Ammon's horn (tissue), 1 donor: ENCODE data around the gene BCL7A.
"Not testable (repeated sequence)": the region's sequence is repeated elsewhere in the genome, so short reads cannot be mapped to it uniquely, and the experiment has no call there.

ENCODE experiments used
- DNase-seq: peaks from one replicate; pipeline ENCODE4 v3.0.0-alpha.2; 2016; ENCODE audit warnings: low spot score

Gene BCL7A

DNA sequence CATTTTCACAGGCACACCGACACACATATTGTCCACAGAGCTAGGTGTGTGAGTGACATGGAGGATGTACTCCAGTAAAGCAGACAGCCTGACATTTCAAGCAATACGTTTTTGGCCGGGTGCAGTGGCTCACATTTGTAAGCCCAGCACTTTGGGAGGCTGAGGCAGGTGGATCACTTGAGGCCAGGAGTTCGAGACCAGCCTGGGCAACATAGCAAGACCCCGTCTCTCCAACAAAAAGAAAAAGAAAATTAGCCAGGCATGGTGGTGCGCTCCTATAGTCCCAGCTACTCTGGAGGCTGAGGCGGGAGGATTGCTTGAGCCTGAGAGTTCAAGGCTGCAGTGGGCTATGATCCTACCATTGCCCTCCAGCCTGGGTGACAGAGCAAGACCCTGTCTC lies 34.7 kb downstream of the BCL7A start:
- DNase-seq, result not testable (repeated sequence)

- DNase-seq, result no peak
Measured at GRCh38 chr12:122057007-122057735, 35.5 kb downstream of the BCL7A start.

GRCh38 chr12:122057769-122058168 lies 36.1 kb downstream of the BCL7A start:
- DNase-seq, result no peak

DNA sequence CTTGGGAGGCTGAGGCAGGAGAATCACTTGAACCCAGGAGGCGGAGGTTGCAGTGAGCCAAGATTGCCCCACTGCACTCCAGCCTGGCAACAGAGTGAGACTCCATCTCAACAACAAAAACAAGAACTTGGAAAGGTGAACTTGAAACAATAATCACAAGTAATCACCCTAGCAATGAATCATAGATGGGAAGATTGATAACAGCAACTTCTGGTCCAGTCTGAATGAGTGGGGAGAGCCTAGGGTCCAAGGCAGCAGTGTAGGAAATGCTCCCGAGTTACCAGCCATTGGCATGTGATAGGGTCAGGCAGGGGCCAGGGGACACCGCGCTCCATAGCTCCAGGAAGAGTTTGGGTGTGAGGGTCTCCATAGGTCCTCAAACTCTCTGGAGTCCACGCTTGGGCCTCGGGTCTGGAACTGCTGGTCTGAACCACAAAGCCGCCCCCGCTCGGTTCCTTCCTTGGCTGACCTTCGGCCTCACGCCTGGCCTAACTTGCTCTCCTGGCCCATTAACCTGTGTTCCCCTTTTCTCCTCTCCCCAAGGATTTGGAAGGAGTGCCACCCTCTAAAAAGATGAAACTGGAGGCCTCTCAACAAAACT lies 37.0 kb downstream of the BCL7A start:
- DNase-seq, result no peak

GRCh38 chr12:122059203-122059960 lies 37.7 kb downstream of the BCL7A start:
- no peak for DNase-seq

GRCh38 chr12:122060081-122060501 lies 38.4 kb downstream of the BCL7A start:
- DNase-seq, result no peak

DNA sequence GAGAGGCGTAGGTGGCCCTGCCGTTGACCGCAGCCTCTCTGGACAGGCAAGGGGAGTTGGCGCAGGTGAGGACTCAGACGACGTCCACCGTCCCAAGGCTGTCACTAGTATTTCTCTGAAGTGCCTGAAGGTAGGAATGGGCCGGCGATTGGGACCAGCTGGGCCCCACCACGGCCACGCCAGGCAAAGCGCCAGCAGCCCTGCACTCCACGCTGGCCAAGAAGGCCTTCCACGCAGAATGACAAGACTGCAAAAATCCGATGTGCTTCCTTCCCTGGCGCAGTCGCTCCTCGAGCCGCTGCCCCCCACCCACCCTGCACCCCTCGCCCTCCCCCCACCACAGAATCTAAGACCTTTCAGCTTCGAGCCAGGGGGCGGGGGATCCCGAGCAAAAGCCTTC lies 39.6 kb downstream of the BCL7A start:
- DNase-seq, result no peak

GRCh38 chr12:122062832-122063693 lies 41.4 kb downstream of the BCL7A start:
- DNase-seq, result peak; percentile 65

- DNase-seq, result no peak
Measured at GRCh38 chr12:122063694-122064024, 42.0 kb downstream of the BCL7A start.

DNA sequence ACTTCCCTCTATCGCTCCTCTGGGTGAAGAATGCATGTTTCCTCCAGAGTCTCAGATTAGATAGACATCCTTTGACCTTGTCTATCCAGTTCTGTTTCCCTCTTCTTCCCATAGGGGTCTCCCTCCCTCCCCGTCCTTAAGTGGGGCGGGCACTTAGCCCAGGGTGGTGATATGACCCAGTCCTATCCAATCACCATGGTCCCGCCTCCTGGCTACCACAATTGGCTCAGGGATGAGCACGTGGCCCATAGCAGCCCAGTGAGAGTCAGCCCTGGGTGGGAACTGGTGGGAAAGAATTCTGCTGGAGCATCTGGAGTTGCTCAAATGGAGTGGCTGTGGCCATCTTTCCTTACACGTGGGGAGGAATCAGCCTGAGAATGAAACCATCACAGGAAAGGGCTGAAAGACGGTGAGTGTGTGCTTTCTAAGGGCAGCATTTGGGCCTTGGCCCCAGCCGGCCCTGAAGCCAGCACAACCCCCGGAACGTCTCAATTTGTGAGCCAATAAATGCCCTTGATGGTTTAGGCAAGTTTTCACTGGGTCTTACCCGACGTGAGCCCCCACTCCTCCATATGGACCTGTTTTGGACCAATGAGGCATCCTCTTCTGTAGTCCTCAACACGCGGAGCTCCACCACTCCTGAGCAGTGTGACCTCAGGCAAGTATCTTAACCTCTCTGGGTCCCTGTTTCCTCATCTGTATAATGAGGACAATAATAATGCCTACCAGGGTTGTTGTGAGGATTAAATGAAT lies 42.5 kb downstream of the BCL7A start:
- peak; percentile 89 for DNase-seq

GRCh38 chr12:122064780-122065588 lies 43.3 kb downstream of the BCL7A start:
- DNase-seq, result no peak

- DNase-seq, result no peak
Measured at GRCh38 chr12:122067548-122067947, 45.9 kb downstream of the BCL7A start.

GRCh38 chr12:122067966-122068365 lies 46.3 kb downstream of the BCL7A start:
- DNase-seq, result no peak

DNA sequence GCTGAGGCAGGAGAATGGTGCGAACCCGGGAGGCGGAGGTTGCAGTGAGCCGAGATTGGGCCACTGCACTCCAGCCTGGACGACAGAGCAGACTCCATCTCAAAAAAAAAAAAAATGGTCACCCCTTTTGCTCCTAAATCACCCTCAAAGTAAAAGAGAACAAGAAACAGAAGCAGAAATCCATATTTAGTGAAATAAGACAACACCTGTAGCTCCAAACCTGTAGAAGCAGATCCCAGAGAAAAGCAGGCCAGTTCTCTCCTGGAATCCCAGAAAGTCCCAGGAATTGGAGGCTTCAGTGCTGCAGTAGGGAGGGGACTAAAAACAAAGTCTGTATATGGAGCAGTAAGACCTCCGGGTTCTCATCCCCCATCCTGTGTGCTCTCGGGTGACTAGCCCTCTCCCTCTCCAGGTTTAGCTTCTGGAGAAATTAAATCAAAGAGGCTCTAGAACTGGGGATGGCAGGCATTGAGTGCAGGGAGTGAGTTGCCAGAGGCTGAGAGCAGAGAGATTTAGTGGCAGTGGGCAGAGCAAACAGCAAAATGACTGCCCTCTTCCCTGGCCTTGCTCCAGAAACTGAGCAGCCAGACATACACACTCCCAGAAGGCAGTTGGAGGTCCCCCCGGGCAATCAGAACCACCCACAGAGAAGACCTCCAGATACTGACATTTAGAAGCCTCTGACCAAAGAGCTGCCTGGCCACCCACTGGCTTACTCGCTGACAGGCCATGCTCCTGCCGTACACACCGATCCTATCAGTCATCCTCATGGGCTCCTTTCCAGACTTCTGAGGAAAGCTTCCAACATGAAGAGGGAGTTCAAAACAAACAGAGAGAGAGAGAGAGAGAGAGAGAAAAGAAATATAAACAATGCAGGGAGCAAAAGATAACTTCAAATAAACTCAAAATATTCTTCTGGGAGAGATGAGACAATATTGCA lies 50.6 kb downstream of the BCL7A start:
- DNase-seq, result peak; percentile 28

DNA sequence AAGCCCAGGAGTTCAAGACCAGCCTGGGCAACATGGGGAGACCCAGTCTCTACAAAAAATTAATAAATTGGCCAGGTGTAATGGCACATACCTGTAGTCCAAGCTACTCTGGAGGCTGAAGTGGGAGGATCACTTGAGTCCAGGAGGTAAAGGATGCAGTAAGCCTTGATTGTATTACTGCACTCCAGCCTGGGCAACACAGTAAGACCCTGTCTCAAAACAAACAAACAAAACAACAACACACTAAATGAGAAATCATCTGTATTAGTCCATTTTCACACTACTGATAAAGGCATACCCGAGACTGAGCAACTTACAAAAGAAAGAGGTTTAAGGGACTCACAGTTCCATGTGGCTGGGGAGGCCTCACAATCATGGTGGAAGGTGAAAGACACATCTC lies 52.1 kb downstream of the BCL7A start:
- no peak for DNase-seq

DNA sequence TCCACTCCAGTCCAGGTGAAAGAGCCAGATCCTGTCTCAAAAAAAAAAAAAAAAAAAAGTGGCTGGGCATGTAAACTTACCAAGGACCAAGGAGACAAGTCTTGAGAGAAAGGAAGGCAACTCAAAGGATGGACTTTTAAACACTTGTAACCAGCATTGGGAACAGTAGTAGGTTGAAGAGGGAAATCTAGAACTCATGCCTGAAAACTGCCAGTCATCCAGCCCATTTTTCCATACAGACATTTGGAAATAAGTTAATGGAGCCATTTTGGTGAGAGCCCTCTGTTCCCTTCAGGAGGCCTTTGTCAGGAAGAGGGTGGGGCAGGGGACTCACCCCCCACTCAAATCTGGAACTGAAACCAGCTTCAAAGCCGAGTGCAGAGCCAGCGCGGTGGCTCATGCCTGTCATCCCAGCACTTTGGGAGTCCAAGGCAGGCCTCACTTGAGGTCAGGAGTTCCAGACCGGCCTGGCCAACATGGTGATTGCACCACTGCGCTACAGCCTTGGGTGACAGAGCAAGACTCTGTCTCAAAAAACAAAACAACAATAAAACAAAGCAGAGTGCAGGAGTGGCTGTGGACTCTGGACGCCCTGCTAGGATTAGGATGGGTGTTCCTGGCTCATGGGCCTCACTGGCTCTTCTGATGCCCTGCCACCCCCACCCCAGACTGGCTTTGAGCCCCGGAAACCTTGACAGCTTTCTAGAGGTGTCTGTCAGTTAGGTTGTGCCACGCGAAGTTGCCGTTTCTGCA lies 55.2 kb downstream of the BCL7A start:
- no peak for DNase-seq

DNA sequence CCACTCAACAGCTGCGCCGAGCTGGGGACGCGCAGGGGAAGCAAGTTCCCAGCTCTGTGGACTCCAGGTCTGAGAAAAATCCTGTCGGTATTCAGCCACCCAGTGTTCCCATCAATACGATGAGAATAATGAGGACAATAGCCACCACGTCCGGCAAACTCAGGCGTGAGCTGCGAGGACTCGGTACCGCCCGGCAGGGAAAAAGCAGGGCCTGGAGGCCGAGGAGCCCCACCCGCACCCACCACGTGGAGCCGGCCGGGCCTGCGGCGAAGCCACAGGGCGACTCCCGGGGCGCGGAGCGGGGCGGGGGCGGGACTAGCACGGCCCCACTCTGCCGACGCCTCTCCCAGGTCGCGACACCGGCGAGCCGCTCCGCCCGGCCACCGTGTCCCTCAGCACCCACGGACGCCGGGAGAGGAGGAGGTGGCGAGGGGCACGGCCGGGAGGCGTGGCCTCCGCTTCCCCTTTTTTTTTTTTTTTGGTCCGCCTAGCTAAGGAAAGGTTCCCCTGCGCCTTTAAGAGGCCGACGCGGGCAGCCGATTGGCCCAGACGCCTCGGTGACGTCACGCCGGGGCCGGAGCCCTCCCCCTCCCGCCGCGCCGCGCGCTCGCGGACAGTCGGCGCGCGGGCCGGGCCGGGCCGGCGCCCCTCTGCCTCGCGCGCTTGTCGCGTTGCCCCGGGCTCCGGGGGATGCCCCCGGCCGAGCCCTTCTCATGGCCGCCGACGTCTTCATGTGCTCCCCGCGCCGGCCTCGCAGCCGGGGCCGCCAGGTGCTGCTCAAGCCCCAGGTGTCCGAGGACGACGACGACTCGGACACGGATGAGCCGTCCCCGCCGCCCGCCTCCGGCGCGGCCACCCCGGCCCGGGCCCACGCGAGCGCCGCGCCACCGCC lies 56.7 kb downstream of the BCL7A start, which contains the start of gene MLXIP:
Gene MLXIP (plus strand): TSS at position 616 of the 892 bp plus-strand sequence. CDS start 98 bp downstream, at position 714.
- DNase-seq, result peak; percentile 94
